ENCODE results near the gene METTL9.
"Not testable (repeated sequence)": the region's sequence is repeated elsewhere in the genome, so short reads cannot be mapped to it uniquely, and the experiment has no call there.

METTL9 gene

DNA sequence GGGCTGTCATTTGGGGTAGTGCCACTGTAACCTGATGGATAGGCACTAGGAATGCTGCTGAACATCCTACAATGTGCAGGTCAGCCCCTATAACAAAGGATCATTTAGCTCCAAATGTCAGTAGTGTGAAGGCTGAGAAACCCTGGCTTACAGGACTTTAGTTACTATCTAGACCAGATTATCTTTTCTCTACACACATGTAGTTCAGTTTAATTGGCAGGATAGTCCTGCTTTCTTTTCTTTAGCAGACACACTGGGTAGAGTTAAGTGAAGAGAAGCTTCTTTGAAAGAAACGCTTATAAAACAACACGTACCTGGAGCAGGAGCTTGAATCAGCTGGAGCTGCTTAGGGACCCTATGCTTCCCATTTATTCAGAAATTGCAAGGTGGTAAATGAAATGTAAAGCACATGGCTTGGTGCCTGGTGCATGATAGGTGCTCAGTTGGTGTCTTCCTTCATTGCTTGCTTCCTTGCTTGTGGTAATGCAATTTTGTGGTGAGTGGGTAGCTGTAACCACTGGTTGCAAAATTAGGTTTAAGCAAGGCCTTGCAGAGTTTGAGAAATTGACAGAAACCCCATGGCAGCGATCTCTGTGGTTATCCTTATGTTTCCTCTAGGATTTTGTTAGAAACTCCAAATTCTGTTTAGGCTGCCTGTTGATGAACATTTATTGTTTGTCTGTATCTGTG, 9.4 kb downstream of the METTL9 start:
- in situ Hi-C loops (cut with MboI; ENCODE audit: low sequenced_read_pairs), result no loop called here

- in situ Hi-C loops (cut with MboI; ENCODE audit: low sequenced_read_pairs), result no loop called here
These were observed 10.7 kb downstream of the METTL9 start for GRCh38 chr16:21610006-21610544.

GRCh38 chr16:21610766-21611165, 11.4 kb downstream of the METTL9 start:
- in situ Hi-C loops (cut with MboI; ENCODE audit: low sequenced_read_pairs), result no loop called here

- in situ Hi-C loops (cut with MboI; ENCODE audit: low sequenced_read_pairs), result no loop called here
These were observed 11.8 kb downstream of the METTL9 start for GRCh38 chr16:21611198-21611555.

GRCh38 chr16:21611556-21612384, 12.4 kb downstream of the METTL9 start:
- in situ Hi-C loops (cut with MboI; ENCODE audit: low sequenced_read_pairs), result no loop called here

GRCh38 chr16:21613361-21613760, 14.0 kb downstream of the METTL9 start:
- in situ Hi-C loops (cut with MboI; ENCODE audit: low sequenced_read_pairs), result no loop called here

DNA sequence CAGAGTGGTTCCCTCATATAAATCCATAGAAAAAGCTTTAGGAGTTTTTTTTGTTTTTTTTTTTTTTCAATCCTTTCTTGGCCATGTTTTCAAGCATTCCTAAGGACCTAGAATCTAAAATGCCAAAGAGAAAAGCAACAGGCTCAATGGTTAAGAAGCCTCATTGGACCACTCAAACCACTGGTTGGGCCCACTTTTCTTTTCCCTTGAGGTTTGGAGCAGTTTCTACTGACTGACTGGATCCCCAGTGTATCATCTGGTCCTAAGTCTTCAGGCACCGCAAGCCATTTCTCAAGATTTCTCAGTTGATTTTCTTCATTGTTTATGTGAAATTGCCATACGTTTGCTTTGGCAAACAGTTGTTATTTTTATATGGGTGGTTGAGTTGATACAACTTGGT, 14.4 kb downstream of the METTL9 start:
- in situ Hi-C loops (cut with MboI; ENCODE audit: low sequenced_read_pairs), result no loop called here

DNA sequence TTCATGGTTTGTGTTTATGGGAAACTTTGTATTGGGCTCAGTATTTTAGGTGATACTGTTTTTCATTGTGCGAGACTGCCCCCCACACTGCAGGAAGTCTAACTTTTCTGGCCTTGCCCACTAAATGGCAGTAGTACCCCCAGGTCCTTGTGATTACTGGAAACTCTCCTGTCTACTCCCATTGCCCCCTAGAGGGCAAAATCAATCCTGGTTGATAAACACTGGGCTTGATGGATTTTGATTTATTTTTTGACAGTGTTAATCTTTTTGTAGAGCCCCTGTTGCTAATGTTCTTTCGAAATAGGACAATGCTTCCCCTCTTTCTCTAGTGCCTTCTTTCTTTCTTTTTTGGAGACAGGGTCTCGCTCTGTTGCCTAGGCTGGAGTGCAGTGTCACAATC, 15.5 kb downstream of the METTL9 start:
- in situ Hi-C loops (cut with MboI; ENCODE audit: low sequenced_read_pairs), result no loop called here

- in situ Hi-C loops (cut with MboI; ENCODE audit: low sequenced_read_pairs), result no loop called here
These were observed 18.2 kb downstream of the METTL9 start for GRCh38 chr16:21617607-21618006.

- in situ Hi-C loops (cut with MboI; ENCODE audit: low sequenced_read_pairs), result no loop called here
These were observed 18.9 kb downstream of the METTL9 start for GRCh38 chr16:21618281-21618680.

- in situ Hi-C loops (cut with MboI; ENCODE audit: low sequenced_read_pairs), result no loop called here
These were observed 20.5 kb downstream of the METTL9 start for GRCh38 chr16:21619765-21620425.

GRCh38 chr16:21620592-21620991, 21.2 kb downstream of the METTL9 start:
- in situ Hi-C loops (cut with MboI; ENCODE audit: low sequenced_read_pairs), result no loop called here

GRCh38 chr16:21622545-21622944, 23.2 kb downstream of the METTL9 start:
- in situ Hi-C loops (cut with MboI; ENCODE audit: low sequenced_read_pairs), result no loop called here

DNA sequence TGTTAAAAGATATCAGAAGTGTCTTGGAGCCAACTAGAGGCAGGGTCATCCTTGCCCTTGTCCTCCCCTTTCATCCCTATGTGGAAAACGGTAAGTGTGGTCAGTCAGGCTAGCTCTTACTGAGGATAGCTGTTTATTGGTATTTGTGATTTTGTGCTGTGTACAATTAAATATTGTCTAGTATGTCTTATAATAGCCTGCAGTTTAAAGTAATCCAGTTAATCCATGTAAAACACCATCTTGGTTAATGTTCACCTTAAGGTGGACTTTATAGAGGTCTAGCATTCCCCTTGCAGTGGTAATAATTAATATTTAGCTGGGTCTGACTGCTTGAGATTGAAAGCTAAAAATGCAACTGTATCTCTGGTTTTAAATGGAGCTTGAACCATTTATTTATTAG, 25.6 kb downstream of the METTL9 start:
- in situ Hi-C loops (cut with MboI; ENCODE audit: low sequenced_read_pairs), result no loop called here

DNA sequence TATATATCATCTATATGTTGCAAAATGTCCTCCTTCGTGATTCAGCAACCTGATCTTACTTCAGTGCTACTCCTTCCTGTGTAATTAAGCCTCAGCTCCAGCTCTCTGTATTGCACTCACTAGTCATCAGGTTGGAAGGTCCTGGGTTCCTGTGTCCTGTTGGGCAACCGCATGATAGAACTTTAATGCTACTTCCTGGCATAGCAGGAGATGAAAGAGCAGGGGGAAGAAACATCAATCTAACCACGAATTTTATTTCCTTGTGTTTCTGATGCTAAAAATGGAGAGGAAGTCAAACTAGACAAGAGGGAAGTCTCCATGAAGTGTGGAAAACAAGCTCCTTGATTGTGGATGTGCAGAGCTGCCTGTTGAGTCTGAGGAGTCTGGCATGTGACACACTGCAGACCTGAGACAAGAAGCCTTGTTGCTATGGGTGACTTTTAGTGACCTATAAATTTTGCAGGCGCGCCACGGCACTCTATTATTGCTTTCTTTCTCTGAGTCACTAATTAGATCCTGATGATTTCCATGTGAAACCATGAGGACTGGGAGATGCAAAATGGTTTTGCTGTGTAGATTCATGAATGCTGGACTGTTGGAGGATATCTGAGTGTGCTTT, 27.4 kb downstream of the METTL9 start:
- in situ Hi-C loops (cut with MboI; ENCODE audit: low sequenced_read_pairs), result no loop called here

DNA sequence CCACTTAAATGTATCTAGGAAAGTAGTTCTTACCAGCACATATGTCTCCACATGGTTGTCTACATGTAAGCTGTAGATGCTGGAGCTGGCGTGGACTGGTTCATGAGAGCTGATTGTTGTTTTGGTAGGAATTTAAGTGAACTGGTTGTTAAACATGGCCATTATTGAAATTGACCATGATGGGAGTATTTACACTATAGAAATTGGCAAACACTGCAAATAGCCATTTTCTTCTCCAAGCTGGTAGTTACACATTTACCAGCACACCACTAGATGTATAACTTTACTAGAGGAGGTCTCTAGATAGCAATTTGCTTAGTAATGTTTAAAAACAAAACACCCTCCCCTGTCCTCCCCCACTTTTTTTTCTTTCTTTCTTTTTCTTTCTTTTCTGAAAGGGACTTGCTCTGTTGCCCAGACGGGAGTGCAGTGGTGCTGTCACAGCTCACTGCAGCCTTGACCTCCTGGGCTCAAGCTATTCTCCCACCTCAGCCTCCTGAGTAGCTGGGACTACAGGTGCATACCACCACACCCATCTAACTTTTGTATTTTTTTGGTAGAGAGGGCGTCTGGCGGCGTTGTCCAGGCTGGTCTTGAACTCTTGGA, 28.8 kb downstream of the METTL9 start:
- in situ Hi-C loops (cut with MboI; ENCODE audit: low sequenced_read_pairs), result no loop called here

GRCh38 chr16:21628772-21629171, 29.4 kb downstream of the METTL9 start:
- in situ Hi-C loops (cut with MboI; ENCODE audit: low sequenced_read_pairs), result no loop called here

DNA sequence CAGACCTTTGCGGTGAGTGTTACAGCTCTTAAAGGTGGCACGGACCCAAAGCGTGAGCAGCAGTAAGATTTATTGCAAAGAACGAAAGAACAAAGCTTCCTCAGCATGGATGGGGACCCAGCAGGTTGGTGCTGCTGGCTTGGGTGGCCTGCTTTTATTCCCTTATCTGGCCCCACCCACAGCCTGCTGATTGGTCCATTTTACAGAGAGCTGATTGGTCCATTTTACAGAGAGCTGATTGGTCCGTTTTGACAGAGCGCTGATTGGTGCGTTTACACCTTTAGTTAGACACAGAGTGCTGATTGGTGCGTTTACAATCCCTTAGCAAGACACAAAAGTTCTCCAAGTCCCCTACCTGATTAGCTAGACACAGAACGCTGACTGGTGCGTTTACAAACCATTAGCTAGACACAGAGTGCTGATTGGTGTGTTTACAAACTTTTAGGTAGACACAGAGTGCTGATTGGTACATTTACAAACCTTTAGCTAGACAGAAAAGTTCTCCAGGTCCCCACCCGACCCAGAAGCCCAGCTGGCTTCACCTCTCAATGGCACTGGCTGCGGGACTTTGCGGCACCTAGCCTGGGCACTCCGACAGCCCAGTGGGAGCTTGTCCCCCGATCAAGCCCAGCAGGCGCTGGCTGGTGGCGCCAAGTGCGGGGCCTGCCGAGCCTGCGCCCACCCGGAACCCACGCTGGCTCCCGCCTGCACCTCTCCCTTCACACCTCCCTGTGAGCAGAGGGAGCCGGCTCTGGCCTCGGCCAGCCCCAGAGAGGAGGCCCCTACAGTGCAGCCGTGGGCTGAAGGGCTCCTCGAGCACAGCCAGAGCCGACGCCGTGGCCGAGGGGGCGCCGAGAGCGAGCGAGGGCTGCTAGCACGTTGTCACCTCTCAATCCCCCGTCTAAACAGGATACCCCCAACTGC, 30.5 kb downstream of the METTL9 start:
- in situ Hi-C loops (cut with MboI; ENCODE audit: low sequenced_read_pairs), result not testable (repeated sequence)

GRCh38 chr16:21630866-21631265, 31.5 kb downstream of the METTL9 start:
- in situ Hi-C loops (cut with MboI; ENCODE audit: low sequenced_read_pairs), result not testable (repeated sequence)

DNA sequence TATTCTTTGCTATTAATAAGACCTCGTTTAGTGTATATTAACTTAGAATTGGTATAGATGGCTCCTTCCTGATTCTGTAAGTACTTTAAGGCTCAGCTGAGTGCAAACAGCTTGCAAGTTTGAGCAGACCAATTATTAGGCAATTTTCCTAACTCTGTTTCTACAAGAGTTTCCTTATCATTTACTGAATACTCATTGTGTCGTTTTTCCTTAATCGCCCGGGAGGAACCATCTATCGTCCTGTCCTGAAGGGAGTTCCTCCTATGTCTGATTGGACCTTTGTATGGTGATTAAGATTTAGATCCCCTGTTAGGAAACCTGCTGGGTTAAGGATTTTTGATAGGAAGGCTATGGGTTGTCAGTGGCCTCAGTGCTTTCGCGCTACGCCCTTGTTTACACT, 32.0 kb downstream of the METTL9 start:
- in situ Hi-C loops (cut with MboI; ENCODE audit: low sequenced_read_pairs), result not testable (repeated sequence)

All from HL-60/S4 treated with phorbol 12-myristate 13-acetate at 8.2 ng/mL for 4 days and 3 days (cell line).